HEK293T (cell line): ENCODE measurements around the gene ALPL.

Source experiments
- BHLHE40 ChIP-seq: fragments of 450-650 bp; IDR thresholded peaks from 2 replicates; pipeline ENCODE4 v1.6.1; 2016; ENCODE audit warnings: mild to moderate bottlenecking, moderate library complexity, borderline replicate concordance
- ELF4 ChIP-seq: fragments of 450-650 bp; IDR thresholded peaks from 2 replicates; pipeline ENCODE4 v1.6.1; 2017; ENCODE audit warnings: antibody characterized with exemption
- FOXK2 ChIP-seq: fragments of 450-650 bp; IDR thresholded peaks from 2 replicates; pipeline ENCODE4 v1.6.1; 2016; ENCODE audit warnings: mild to moderate bottlenecking
- HDGF ChIP-seq: fragments of 450-650 bp; IDR thresholded peaks from 2 replicates; pipeline ENCODE4 v1.6.1; 2017; ENCODE audit warnings: antibody characterized with exemption, borderline replicate concordance
- NFRKB ChIP-seq: fragments of 450-650 bp; IDR thresholded peaks from 2 replicates; pipeline ENCODE4 v1.6.1; 2016; ENCODE audit warnings: mild to moderate bottlenecking, moderate library complexity
- SP1 ChIP-seq: fragments of 450-650 bp; IDR thresholded peaks from 2 replicates; pipeline ENCODE4 v1.6.1; 2017
- TARDBP ChIP-seq: fragments of 450-650 bp; IDR thresholded peaks from 2 replicates; pipeline ENCODE4 v1.6.1; 2016

DNA sequence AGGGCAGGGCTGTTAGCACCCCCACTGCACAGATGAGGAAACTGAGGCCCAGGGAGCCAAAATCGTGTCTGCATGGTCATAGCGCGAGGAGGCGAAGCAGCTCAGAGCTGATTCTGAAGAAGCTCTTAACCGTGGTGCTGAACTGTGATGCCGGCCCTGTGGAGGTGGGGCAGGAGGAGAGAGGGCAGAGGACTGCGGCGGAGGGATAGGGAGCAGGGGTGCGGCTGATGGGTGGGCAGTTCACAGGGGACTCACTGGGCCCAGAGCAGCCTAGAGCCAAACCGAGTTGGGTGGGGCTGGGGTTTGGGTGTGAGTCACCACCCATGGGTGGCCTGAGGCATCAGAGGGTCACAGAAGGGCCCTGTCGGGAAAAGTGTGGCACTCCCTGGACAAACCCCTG lies 85.3 kb downstream of the ALPL start:
- TF ChIP-seq TARDBP (no peak), ELF4 (no peak), SP1 (no peak), HDGF (no peak), BHLHE40 (no peak), NFRKB (no peak), FOXK2 (no peak)
